PFSK-1 (cell line): ENCODE results near the gene ADTRP.

ENCODE experiments used
- FOXP2 ChIP-seq: optimal IDR thresholded peaks from 2 replicates; pipeline ENCODE3; 2011; ENCODE audit warnings: borderline replicate concordance, control low read depth, inconsistent platforms; ENCODE audit not compliant: insufficient read depth; ENCODE audit errors: extremely low read length, extremely low read depth
- POLR2AphosphoS5 ChIP-seq: IDR thresholded peaks from 2 replicates; pipeline ENCODE4 v1.6.1; 2012; ENCODE audit warnings: low read depth, mild to moderate bottlenecking, control low read depth, low read length, moderate library complexity
- REST ChIP-seq, 2 experiments: IDR thresholded peaks; 2 replicates each; pipeline versions ENCODE4 v1.6.1 to v1.8.0; 2011 to 2012; ENCODE audit warnings: low read depth in 2 of 2, low read length in 2 of 2, control low read depth in 1 of 2, inconsistent platforms in 1 of 2, mild to moderate bottlenecking in 1 of 2, moderate library complexity in 1 of 2; ENCODE audit not compliant: insufficient read depth in 1 of 2
- SIN3A ChIP-seq: IDR thresholded peaks from 2 replicates; pipeline ENCODE4 v1.6.1; 2012; ENCODE audit warnings: mild to moderate bottlenecking, low read length, moderate library complexity, borderline replicate concordance; ENCODE audit not compliant: insufficient read depth
- TAF1 ChIP-seq: IDR thresholded peaks from 2 replicates; pipeline ENCODE4 v1.6.1; 2012; ENCODE audit warnings: low read length, control low read depth, borderline replicate concordance; ENCODE audit not compliant: insufficient read depth

Gene ADTRP

GRCh38 chr6:11672256-11672655, 106.3 kb downstream of the ADTRP start:
- no peak for TF ChIP-seq REST (IDR thresholded peaks at IDR 0.05; ENCODE audit: insufficient read depth in 1 of 2, low read depth in 2 of 2, low read length in 2 of 2)
- no peak for TF ChIP-seq TAF1
- TF ChIP-seq POLR2AphosphoS5 = no peak
- no peak for TF ChIP-seq FOXP2
- no peak for TF ChIP-seq SIN3A

GRCh38 chr6:11669696-11670095, 108.9 kb downstream of the ADTRP start:
- TF ChIP-seq TAF1 = no peak
- TF ChIP-seq SIN3A = no peak
- no peak for TF ChIP-seq FOXP2
- TF ChIP-seq POLR2AphosphoS5 = no peak
- no peak for TF ChIP-seq REST (IDR thresholded peaks at IDR 0.05; ENCODE audit: insufficient read depth in 1 of 2, low read depth in 2 of 2, low read length in 2 of 2)

GRCh38 chr6:11668455-11668854, 110.1 kb downstream of the ADTRP start:
- TF ChIP-seq FOXP2 (no peak), REST (IDR thresholded peaks at IDR 0.05; ENCODE audit: insufficient read depth in 1 of 2, low read depth in 2 of 2, low read length in 2 of 2) (no peak), TAF1 (no peak), SIN3A (no peak), POLR2AphosphoS5 (no peak)

GRCh38 chr6:11667876-11668275, 110.7 kb downstream of the ADTRP start:
- TF ChIP-seq FOXP2 (no peak), POLR2AphosphoS5 (no peak), SIN3A (no peak), TAF1 (no peak), REST (IDR thresholded peaks at IDR 0.05; ENCODE audit: insufficient read depth in 1 of 2, low read depth in 2 of 2, low read length in 2 of 2) (no peak)

GRCh38 chr6:11665604-11666326, 112.8 kb downstream of the ADTRP start:
- TF ChIP-seq REST (IDR thresholded peaks at IDR 0.05; ENCODE audit: insufficient read depth in 1 of 2, low read depth in 2 of 2, low read length in 2 of 2) (no peak), TAF1 (no peak), FOXP2 (no peak), SIN3A (no peak), POLR2AphosphoS5 (no peak)
